HG03060 (cell line): Measurements from ENCODE around the gene CHST7.
A peak's percentile ranks its signal among the peaks of the same experiment; 100 is the strongest.

Source experiments
- ATAC-seq: cut with Tn5 transposase; IDR thresholded peaks from one replicate; pipeline ENCODE4 v1.9.1; 2021; ENCODE audit warnings: low read depth, moderate number of reproducible peaks; ENCODE audit not compliant: unreplicated experiment

CHST7 gene

GRCh38 chrX:46601283-46601682 is 27.7 kb downstream of the CHST7 start:
- no peak for ATAC-seq

GRCh38 chrX:46602468-46603102 is 29.0 kb downstream of the CHST7 start:
- no peak for ATAC-seq

- ATAC-seq = no peak
Observed at GRCh38 chrX:46607916-46608315, 34.4 kb downstream of the CHST7 start.

GRCh38 chrX:46610070-46610658 is 36.6 kb downstream of the CHST7 start:
- ATAC-seq = no peak

GRCh38 chrX:46611658-46612362 is 38.2 kb downstream of the CHST7 start:
- no peak for ATAC-seq

- ATAC-seq = no peak
Observed at GRCh38 chrX:46617906-46618305, 44.3 kb downstream of the CHST7 start.

- no peak for ATAC-seq
Observed at GRCh38 chrX:46618947-46619346, 45.4 kb downstream of the CHST7 start.

- no peak for ATAC-seq
Observed at GRCh38 chrX:46620505-46620904, 46.9 kb downstream of the CHST7 start.

- no peak for ATAC-seq
Observed at GRCh38 chrX:46621572-46621971, 48.0 kb downstream of the CHST7 start.

GRCh38 chrX:46624090-46624786 is 50.7 kb downstream of the CHST7 start:
- ATAC-seq = no peak

- ATAC-seq = no peak
Observed at GRCh38 chrX:46626566-46626965, 53.0 kb downstream of the CHST7 start.

GRCh38 chrX:46627062-46627461 is 53.5 kb downstream of the CHST7 start:
- no peak for ATAC-seq

GRCh38 chrX:46627711-46628419 is 54.3 kb downstream of the CHST7 start:
- no peak for ATAC-seq

- ATAC-seq = peak; percentile 77
Observed at GRCh38 chrX:46628460-46629371, 55.2 kb downstream of the CHST7 start.

- no peak for ATAC-seq
Observed at GRCh38 chrX:46630141-46630540, 56.6 kb downstream of the CHST7 start.

GRCh38 chrX:46634577-46634976 is 61.0 kb downstream of the CHST7 start:
- no peak for ATAC-seq

GRCh38 chrX:46635186-46635585 is 61.6 kb downstream of the CHST7 start:
- no peak for ATAC-seq

GRCh38 chrX:46636223-46636622 is 62.7 kb downstream of the CHST7 start:
- ATAC-seq = no peak

GRCh38 chrX:46637938-46638337 is 64.4 kb downstream of the CHST7 start:
- ATAC-seq = peak; percentile 66

GRCh38 chrX:46642145-46642544 is 68.6 kb downstream of the CHST7 start:
- ATAC-seq = no peak
